ACHN (cell line): ENCODE data around the gene CCNE1.
"Not testable (repeated sequence)": the region's sequence is repeated elsewhere in the genome, so short reads cannot be mapped to it uniquely, and the experiment has no call there.

Source experiments
- DNase-seq: peaks from one replicate; pipeline ENCODE4 v3.0.0-alpha.2; 2015
- in situ Hi-C: cut with HindIII; loops from 2 replicates; pipeline ENCODE4 v1.10.0; 2017; ENCODE audit warnings: low sequenced_read_pairs, low pct_ligation_motif_present, low pct_unique_long_range_greater_than_20kb

The CCNE1 gene

DNA sequence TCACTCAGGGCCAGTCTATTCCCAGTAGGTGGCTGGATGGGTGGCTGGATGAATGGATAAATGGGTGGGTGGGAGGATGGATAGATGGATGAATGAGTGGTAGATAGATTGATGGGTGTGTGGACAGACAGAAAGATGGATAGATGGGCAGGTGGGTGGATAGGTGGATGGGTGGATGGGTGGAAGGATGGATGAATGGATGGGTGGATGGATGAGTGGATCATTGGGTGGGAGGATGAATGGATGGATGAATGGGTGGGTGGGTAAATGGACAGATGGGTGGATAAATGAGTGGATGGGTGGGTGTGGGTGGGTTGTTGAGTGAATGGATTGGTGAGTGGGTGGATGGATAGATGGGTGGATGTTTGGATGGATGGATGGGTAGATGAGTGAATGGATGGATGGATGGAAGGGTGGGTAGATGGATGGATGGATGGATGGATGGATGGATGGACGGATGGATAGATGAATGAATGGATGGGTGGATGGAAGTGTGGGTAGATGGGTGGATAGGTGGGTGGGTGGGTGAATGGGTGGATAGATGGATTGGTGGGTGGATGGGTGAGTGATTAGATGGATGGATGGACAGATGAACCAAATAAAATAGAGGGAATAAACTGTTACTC is 27.1 kb upstream of the CCNE1 start:
- in situ Hi-C loops: no loop called here
- no peak for DNase-seq

DNA sequence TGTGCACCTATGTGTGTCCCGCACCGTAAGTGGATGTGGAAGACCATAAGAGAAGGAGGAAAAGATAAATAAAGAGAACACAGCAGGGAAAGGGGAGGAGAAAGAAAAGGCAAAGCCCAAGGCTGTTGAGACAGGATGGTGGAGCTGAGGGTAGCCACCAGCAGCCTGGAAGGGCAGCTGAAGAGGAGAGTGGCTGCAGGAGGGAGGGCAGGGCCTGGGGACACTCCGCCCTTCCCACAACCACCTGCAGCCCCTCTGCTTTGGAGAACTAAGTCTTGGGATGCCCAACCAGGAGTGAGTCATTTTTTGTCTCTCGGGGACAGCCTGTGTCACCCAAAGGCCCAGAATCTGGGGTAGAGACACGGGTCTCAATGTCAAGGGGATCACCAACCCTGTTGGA is 26.4 kb upstream of the CCNE1 start:
- no peak for DNase-seq
- in situ Hi-C loops: no loop called here

DNA sequence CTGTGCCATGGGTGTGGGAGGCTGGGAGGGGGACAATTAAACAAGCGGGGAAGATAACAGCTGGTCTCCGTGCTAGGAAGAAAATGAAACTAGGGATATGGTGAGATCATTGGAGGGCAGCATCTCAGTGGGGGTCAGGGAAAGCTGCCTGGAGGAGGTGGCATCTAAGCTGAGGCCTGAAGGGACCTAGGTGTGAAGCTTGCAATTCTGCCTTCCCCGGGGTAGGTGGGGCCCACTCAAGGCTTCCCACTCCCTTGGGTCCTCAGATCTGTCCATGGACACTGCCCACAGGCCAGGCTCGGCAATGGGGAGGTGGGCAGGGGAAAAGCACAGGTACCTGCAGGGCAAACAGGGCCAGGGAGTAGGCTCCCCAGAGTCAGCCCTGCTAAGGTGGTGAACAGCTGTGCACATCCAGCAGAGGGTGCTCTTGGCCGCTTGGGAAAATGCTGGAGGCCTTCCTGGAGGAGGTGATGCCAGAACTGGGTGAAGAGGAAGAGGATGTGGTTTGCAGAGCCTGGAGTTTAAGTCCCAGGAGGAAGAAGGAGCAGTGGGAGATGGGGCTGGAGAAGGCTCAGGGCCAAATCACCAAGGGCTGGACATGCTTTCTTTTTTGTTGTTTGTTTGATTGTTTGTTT is 25.7 kb upstream of the CCNE1 start:
- in situ Hi-C loops: no loop called here
- DNase-seq: no peak

DNA sequence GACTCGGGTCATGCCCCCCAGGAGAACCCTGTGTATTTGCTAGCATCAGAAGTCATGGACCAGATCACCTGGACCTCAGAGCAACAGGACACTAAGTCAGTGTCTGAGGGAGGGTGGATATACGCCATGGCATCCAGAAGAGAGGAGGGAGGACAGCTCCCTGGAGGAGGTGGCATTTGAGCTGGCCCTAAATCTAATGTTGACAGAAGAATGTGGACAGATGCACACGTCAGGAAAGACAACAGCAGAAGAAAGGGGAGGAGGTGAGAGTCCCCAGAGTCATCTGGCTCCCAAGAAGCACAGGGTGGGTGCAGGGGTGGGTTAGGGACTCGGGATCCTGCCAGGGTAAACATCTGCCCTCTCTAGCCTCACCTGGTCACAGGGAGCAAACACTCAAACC is 24.5 kb upstream of the CCNE1 start:
- in situ Hi-C loops: no loop called here
- no peak for DNase-seq

DNA sequence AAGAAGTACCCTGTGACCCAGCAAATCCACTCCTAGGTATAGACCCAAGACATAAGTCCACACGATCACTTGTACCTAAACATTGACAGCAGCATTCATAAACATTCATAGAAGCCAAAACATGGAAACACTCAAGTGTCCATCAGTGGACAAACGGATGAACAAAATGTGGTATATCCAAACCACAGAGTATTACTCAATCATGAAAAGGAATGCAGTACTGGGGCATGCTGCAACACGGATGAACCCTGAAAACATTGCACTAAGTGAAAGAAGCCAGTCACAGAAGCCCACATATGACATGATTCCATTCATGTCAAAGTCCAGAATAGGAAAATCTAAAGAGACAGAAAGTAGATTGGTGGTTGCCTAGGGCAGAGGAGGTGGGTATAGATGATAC is 22.8 kb upstream of the CCNE1 start:
- in situ Hi-C loops: no loop called here
- DNase-seq: no peak

DNA sequence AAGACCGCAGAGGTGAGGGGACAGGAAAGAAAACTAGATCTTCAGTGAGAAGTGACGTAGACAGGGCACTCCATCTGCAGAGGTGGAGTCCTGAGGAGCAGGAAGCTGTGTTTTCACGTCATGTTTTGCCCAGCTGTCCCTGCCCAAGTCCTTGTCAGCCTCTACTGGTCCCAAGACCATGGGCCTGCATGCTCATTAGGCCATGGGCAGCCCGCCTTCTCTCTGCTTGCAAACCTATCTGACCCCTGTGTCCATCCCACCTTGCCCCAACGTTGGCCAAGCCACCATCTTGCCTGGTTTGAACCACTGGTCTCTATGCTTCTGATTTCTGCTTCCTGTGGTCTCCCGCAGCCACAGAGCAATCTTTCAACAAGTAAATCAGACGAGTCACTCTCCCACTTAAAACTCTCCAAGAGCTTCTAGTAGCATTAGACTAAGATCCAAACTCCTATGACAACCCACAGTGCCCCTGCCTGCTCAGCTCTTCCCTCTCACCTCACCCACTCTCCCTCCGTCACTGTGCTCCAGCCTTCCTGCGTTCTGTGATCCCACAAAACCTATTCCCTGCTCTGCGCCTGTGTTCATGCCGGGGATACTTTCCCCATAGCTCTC is 18.6 kb upstream of the CCNE1 start:
- in situ Hi-C loops: no loop called here
- no peak for DNase-seq

DNA sequence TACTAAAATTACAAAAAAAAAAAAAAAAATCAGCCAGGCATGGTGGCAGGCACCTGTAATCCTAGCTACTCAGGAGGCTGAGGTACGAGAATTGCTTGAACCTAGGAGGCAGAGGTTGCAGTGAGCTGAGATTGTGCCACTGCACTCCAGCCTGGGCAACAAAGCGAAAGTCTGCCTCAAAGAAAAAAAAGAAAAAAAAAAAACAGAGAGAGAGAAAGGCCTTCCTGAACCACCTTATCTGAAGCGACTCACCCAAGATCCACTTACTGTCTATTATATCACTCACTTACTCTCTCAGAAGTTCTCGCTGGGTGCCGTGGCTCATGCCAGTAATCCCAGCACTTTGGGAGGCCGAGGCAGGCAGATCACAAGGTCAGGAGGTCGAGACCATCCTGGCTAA is 17.3 kb upstream of the CCNE1 start:
- in situ Hi-C loops, DNase-seq: not testable (repeated sequence)

DNA sequence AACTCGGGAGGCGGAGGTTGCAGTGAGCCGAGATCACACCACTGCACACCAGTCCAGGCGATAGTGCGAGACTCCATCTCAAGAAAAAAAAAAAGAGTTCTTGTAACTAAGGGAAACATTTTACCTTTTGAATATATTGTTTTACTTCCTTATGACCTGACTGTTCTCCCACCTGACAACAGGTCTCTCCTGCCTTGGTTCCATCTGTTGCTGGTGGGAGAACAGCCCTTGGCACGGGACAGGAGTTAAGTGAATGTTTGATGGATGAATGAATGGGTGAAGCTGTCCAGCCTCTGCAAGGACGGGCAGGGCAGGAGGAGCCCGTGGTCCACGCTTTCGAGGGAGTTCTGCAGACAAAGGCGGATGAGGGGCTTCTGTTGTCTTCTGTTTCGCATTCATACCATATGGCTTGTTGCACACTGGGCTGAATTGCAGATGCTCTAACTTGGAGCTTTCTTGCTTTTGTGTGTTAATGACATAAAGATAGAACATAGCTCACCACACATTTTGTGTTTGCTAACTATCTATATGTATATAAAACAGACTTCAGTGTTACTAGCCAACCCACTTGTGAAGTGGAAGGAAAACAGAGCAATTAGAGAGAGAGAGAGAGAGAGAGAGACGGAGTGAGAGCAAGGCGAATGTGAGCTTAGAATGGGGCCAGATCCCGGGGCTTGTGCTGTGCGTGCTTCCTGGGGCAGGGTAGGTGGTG is 16.2 kb upstream of the CCNE1 start:
- in situ Hi-C loops: no loop called here
- DNase-seq: no peak

DNA sequence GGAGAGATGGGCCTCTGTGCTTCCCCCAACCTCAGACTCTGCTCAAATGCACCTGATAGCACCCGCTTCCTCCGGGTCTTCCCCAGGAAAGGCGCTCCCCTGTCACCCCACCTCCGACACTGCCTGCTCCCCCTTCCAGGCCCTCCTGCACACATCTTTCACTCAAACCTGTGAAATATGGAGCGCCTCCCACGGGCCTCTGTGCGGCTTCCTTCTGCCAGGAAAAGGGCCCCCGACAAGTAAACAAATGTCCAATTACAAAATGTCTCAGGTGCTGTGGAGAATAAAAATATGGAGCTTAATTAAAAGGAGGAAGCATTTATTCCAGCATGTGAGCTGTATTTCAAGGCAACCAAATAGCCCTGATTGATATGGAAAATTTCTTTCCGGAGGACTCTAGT is 15.6 kb upstream of the CCNE1 start:
- in situ Hi-C loops: no loop called here
- DNase-seq: no peak

DNA sequence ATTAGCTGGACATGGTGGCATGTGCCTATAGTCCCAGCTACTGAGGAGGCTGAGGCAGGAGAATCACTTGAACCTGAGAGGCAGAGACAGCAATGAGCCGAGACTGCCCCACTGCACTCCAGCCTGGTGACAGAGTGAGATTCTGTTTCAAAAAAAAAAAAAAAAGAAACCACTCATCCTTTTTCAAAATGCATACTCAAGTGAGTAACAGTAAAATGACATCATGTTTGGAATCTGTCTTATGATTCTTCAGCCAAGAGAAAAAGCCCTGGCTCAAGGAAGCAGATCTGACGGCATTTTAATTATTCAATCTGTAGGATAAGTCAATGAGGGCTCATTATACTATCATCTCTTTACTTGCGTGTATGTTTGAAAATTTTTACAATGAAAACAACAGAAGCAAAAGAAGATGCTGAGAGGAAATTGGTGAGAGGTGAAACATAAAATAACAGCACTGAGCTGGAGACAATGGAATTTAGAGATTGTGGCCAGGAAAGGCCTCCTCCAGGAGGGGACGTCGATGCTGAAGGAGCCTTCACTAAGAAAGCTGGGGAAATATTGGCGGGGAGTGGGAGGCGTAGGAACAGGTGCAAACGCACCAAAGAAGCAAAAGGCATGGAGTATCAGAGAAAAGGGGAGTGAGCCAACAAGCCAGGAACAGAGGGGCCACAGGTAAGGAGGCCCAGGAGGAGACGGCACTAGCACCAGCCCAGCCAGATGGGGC is 12.9 kb upstream of the CCNE1 start:
- in situ Hi-C loops: no loop called here
- no peak for DNase-seq

DNA sequence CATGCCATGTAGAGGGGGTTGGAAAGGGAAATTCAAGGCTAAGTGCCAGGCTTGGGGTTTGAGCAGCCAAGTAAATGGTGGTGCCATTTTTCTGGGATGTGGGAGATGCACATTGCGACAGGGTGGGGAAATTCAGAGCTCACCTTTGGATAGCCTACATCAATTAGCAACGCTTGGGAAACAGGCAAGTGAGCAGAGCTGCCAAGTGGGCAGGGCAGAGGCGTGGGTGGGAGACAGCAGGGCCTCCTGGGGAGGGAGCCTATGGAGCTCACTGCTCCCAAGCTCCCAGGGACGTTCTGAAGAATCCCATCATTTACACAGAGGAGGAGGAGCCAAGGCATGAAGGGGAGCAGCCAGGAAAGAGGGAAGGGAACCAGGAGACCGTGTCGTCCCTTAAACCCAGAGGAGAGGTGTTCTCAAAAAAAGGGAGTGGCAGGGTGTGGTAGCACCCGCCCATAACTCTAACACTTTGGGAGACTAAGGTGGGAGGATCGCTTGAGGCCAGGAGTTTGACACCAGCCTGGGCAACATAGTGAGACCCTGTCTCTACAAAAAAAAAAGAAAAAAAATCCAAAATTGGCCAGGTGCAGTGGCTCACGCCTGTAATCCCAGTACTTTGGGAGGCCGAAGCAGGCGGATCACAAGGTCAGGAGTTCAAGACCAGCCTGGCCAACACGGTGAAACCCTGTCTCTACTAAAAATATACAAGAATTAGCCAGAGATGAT is 11.5 kb upstream of the CCNE1 start:
- in situ Hi-C loops: no loop called here
- DNase-seq: no peak

DNA sequence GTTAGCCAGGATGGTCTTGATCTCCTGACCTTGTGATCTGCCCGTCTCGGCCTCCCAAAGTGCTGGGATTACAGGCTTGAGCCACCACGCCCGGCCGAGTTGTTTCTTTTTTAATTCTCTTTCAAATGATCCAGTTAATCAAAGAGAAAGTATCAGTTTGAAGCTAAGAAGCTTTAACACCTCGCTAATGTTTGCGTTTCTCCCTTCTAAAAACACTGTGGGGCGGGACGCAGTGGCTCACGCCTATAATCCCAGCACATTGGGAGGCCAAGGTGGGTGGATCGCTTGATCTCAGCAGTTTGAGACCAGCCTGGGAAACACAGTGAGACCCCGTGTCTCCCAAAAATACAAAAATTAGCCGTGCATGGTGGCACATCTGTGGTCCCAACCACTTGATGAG is 7.8 kb upstream of the CCNE1 start:
- in situ Hi-C loops: not testable (repeated sequence)

DNA sequence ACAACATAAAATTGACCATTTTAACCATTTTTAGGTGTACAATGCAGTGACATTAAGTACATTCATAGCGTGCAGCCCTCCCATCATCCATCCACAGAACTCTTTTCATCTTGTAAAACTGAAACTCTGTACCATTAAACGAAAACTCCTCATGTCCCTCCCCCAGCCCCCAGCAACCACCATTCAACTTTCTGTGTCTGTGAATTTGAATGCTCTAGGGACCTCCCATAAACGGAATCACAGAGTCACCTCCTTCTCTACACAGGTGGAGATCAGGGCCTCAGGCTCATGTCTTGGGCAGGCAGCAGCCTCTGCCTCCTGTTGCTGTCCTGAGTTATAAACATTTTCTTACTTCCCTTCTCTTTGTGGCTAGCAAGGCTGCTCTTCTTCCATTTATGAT is 7.3 kb upstream of the CCNE1 start:
- in situ Hi-C loops: no loop called here
- no peak for DNase-seq

More for the DNA sequence above, 7.8 kb upstream of the CCNE1 start:
- not testable (repeated sequence) for DNase-seq

DNA sequence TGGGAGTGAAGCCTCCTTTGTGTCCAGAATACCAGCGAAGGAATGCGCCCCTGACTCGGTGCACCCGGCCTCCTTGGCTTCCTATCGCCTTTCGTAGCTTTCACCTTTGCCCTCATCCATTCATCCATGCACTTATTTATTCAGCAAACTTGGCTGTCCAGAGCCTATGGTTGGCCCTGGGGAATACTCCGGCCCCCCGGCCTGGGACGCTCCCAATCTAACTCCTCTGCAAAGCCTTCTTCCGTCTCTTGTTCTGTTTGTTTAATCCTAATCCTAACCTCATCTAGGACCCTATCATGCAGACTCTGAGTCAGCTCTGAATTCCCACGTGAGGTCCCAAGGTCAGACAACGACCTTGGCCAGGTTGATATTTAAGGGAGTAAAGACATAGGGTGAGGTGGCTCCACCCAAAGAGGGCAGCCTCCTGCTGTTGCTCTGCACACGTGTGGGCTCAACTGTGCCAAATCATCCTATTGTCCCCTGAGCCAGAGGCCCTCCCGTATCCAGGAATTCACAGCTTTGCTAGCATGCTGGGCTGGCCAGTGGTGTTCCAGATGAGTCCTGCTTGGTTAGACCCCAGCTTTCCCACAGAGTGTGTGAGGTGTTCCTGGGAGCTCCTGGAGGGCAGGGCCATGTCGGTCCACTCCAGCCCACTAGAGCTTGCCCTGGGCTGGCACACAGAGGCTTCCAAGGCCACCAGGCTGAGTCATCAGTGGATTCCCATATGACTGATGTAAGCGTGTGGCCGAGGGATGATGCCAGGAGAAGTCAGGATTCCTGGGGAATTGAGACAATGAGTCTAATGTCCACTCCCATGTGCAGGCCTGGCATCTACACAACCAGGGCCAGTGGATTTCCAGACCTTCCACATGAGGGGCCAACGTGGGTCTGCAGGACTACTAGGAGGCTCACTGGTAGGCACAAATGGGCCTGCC is 6.5 kb upstream of the CCNE1 start:
- in situ Hi-C loops: no loop called here
- DNase-seq: no peak

DNA sequence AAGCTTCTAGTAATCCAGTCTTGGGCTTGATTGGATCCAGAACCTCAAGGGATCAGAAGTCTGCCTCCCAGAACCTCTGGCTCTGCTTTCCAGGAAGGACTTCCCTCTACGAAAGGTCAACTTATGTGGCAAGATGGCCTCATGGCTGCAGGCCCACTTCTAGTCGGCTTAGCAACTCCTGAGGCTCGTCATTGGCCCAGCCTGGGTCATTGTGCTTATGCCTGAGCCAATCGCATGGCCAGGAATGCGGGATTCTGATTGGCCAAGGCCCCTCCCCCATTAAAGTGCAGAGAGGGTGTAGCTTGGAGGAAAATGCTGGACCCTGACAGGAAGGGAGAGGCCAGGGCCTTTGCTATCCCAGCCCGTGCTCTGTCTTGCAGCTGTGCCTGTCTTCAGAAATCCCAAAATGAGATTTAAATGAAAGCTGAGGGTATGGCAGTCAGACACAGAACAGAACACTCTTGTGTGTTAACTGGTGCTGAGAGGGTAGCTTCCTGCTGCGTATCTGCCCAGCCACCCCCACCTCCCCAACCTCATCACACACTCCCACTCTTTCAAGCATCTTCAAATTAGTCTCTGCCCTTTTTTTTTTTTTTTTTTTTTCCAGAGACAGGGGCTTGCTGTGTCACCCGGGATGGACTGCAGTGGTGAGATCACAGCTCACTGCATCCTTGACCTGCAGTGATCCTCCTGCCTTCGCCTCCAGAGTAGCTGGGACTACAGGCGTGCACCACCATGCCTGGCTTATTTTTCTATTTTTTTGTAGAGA is 5.5 kb upstream of the CCNE1 start:
- in situ Hi-C loops: no loop called here
- DNase-seq: peak; percentile 56

DNA sequence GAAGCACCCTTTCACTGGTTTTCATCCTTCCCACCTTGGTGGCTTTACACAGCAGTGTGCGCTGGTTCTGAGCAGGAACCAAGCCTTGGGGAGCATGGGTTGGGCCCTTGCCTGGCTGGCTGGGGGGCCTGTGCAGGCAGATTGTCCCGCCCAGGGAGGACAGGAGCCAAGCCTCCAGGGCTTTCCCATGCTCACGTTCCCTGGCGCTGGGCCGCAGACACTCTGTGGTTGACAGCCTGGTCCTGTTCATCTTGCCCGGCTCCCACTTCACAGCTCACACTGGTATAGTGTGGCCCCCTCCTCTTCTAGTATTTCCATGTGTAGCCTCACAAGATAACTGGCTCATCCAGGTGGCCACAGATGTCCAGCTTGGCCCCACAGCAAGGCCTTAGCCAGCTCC is 4.6 kb upstream of the CCNE1 start:
- in situ Hi-C loops: no loop called here
- no peak for DNase-seq

DNA sequence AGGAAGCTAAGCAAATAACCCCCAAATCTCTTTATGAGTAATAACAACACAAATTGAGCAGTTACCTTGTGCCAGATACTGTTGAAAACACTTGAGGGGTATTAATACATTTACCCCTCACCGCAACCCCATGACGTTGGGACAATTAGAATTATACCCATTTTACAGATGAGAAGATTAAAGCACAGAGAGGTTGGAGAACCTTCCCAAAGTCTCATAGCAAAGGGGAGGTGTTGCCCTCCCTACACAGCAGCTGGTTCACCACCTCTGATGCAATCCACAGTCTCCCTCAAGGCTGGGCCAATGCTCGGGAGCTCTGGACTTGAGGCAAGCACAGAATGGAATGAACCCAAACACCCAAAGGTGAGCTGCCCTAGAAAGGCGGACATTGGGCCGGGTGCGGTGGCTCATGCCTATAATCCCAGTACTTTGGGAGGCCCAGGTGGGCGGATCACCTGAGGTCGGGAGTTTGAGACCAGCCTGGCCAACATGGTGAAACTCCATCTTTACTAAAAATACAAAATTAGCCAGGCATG is 3.9 kb upstream of the CCNE1 start:
- DNase-seq: no peak
- in situ Hi-C loops: no loop called here
